Coronary artery (tissue), 2 donors: ENCODE data around the gene ETV3.
"Not testable (repeated sequence)": the region's sequence is repeated elsewhere in the genome, so short reads cannot be mapped to it uniquely, and the experiment has no call there.

Source experiments
- DNase-seq: peaks from one replicate; pipeline ENCODE4 v3.0.0-alpha.2; 2017; ENCODE audit warnings: low spot score
- H3K27ac ChIP-seq, 2 donors: fragments of 200-600 bp; sonication (generic); one replicate each; pipeline ENCODE4 v1.5.1; 2016 to 2019
- H3K4me3 ChIP-seq: fragments of 200-600 bp; sonication (generic); 2 replicates; pipeline ENCODE4 v1.5.1; 2016; ENCODE audit warnings: mild to moderate bottlenecking, moderate library complexity
- CTCF ChIP-seq: fragments of 200-600 bp; sonication (generic); IDR thresholded peaks from one replicate; pipeline ENCODE4 v1.5.1; 2019; ENCODE audit warnings: antibody characterized with exemption

ETV3 gene

GRCh38 chr1:157105988-157106812 lies 32.0 kb downstream of the ETV3 start:
- DNase-seq = no peak
- Histone ChIP-seq H3K4me3 (no peak overlapping the region), H3K27ac (no peak overlapping the region)
- no peak for TF ChIP-seq CTCF

GRCh38 chr1:157105298-157105987 lies 32.8 kb downstream of the ETV3 start:
- Histone ChIP-seq H3K27ac (no peak overlapping the region), H3K4me3 (no peak overlapping the region)
- DNase-seq = no peak
- TF ChIP-seq CTCF = no peak

- Histone ChIP-seq H3K27ac (no peak overlapping the region), H3K4me3 (no peak overlapping the region)
- no peak for TF ChIP-seq CTCF
- no peak for DNase-seq
These were observed 33.4 kb downstream of the ETV3 start for GRCh38 chr1:157104598-157105293.

- no peak for DNase-seq
- TF ChIP-seq CTCF = no peak
- H3K4me3 ChIP-seq = no peak overlapping the region
- H3K27ac ChIP-seq = no peak overlapping the region
These were observed 34.9 kb downstream of the ETV3 start for GRCh38 chr1:157103268-157103667.

- no peak for DNase-seq
- TF ChIP-seq CTCF = no peak
- H3K4me3 ChIP-seq = no peak overlapping the region
- H3K27ac ChIP-seq = no peak overlapping the region
These were observed 37.0 kb downstream of the ETV3 start for GRCh38 chr1:157101149-157101548.

- H3K4me3 ChIP-seq = no peak within 1 kb of the TSS
- TF ChIP-seq CTCF = no peak
- H3K27ac ChIP-seq = no peak within 1 kb of the TSS
- no peak for DNase-seq
These were observed 38.6 kb downstream of the ETV3 start, which contains the start of gene ETV3L for GRCh38 chr1:157099633-157100009. Gene ETV3L (minus strand): TSS chr1:157099808. CDS start chr1:157099523, 285 bp downstream.

- DNase-seq, H3K4me3 ChIP-seq: not testable (repeated sequence)
These were observed 39.1 kb downstream of the ETV3 start for GRCh38 chr1:157098987-157099632.

More at GRCh38 chr1:157098987-157099632, 39.1 kb downstream of the ETV3 start:
- H3K27ac ChIP-seq = not testable (repeated sequence)
